EL (cell line): ENCODE measurements around the gene FCHO1.

Experiments used
- DNase-seq: peaks from one replicate; pipeline ENCODE4 v3.0.0-alpha.2; 2016

FCHO1 gene

GRCh38 chr19:17832443-17833208 is 81.3 kb downstream of the FCHO1 start:
- DNase-seq: no peak

DNA sequence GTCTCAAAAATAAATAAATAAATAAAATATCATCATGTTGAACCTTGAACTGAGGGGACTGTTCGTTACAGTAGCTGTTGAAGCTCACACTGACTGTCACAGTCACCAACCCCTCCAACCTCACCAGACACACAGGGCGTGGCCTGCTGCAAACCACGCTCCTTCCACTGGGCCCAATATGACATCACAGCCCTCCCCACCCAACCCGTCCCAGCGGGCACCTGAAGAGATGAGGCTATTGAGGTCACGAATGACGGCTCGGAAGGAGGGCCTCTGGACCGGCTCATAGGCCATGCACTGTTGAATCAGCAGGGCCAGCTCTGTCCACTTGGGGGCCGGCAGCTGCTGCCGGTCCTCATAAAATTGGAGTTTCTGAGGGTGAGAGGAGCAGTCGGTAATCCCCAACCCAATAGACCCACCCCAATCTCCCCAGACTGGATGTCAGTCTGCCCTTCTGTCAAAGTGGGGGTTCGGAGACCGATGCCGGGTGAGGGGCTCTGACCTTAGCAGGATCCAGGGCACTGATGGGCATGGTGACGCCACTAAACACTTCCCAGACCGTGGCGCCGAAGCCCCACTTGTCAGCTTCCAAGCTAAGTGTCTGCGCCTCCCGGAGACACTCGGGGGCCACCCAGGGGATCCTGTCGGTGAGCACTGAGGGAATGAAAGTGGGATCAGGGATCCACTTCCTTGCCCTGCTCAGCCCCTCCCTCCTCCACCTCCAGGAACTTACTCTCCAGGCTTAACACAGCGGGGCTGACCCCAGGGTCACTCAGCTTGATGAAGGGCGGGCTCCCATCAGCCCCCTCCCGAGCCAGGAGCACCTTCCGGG is 83.3 kb downstream of the FCHO1 start:
- no peak for DNase-seq

GRCh38 chr19:17835182-17836006 is 84.1 kb downstream of the FCHO1 start:
- DNase-seq: no peak

DNA sequence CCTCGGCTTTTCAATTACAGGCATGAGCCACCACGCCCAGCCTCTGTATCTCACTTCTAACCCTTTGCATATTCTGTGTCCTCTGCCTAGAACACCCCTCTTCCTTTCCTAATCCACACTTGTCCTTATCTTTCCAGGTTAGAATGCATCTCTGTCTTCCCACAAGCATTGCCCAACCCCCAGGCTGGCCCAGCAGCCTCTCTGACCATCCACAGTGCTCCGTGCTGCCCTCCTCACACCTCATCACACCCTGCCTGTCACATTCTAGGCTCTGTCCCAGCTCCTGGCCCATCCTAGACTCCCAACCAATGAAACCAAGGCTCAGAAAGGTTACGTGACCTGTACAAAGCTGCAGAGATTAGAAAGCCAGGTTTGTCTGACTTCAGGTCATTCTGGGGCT is 85.3 kb downstream of the FCHO1 start:
- no peak for DNase-seq

DNA sequence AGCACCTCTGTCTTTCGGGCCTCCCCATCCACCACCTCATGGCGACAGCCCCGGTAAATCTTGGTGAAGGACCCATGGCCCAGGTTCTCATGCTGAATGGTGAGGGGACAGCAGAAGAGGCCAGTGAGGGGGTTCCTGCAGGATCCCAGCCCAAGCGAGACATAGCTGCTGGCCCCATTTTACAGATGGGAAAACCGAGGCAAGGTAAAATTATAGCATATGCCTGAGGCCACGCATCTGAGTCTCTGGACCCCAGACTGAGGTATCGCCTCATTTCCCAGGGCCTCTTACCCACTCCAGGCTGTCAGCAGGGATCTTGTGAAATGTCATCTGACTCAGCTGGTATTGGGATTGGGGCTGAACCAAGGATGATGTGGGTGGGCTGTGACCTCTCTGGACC is 86.7 kb downstream of the FCHO1 start:
- DNase-seq: no peak
